Left ventricle myocardium inferior (tissue), 1 donor: ENCODE results near the gene C2CD4C. TPM values are rescaled to one million over a fixed set of nuclear protein-coding genes. Genes with fewer than 3 reads are reported as not detected.

Experiments used
- DNase-seq: peaks from one replicate; pipeline ENCODE4 v3.0.0-alpha.2; 2020
- H3K27ac ChIP-seq: fragments of 200-600 bp; replicated peaks from 2 replicates; pipeline ENCODE4 v1.8.0; 2021
- H3K27me3 ChIP-seq: fragments of 200-600 bp; 2 replicates; pipeline ENCODE4 v1.8.0; 2021; ENCODE audit warnings: low read depth
- H3K36me3 ChIP-seq: fragments of 200-600 bp; 2 replicates; pipeline ENCODE4 v1.8.0; 2021
- H3K4me1 ChIP-seq: fragments of 200-600 bp; 2 replicates; pipeline ENCODE4 v1.8.0; 2021
- H3K4me3 ChIP-seq: fragments of 200-600 bp; 2 replicates; pipeline ENCODE4 v1.8.0; 2021; ENCODE audit warnings: mild to moderate bottlenecking, moderate library complexity
- H3K9me3 ChIP-seq: fragments of 200-600 bp; replicated peaks from 2 replicates; pipeline ENCODE4 v1.8.0; 2021
- CTCF ChIP-seq: fragments of 200-600 bp; IDR thresholded peaks from 2 replicates; pipeline ENCODE4 v1.8.0; 2021; ENCODE audit warnings: antibody characterized with exemption, mild to moderate bottlenecking, borderline replicate concordance
- intact Hi-C: fragments of 100-400 bp; cut with micrococcal nuclease; formaldehyde crosslinking; loops from one replicate; pipeline ENCODE4 v1.11.0; 2022
- total RNA-seq: library from RNA; stranded (reverse); fragmentation: NEBNext Ultra II Directional; extraction: Animal tissue kit (Norgen Biotek cat#: 25700); gene quantifications from one replicate; pipeline ENCODE4 v1.2.1, GENCODE V29; 2021
- donor health status: DM: no; HTN: yes; CAD: no; lungs with severe emphysema.

The C2CD4C gene
- total RNA-seq, 1 donor from 2014 or later: 0.63 TPM

GRCh38 chr19:409516-410242, 732 bp upstream of the C2CD4C start:
- Histone ChIP-seq H3K27ac (no peak overlapping the region), H3K27me3 (peaks cover 82% of the 10 kb centered on the region), H3K9me3 (no peaks in the 10 kb centered on the region), H3K36me3 (no peaks in the 10 kb centered on the region), H3K4me1 (peaks cover 32% of the 10 kb centered on the region), H3K4me3 (peak overlapping the region; percentile 74)
- intact Hi-C loops: no loop called here
- no peak for TF ChIP-seq CTCF
- no peak for DNase-seq

DNA sequence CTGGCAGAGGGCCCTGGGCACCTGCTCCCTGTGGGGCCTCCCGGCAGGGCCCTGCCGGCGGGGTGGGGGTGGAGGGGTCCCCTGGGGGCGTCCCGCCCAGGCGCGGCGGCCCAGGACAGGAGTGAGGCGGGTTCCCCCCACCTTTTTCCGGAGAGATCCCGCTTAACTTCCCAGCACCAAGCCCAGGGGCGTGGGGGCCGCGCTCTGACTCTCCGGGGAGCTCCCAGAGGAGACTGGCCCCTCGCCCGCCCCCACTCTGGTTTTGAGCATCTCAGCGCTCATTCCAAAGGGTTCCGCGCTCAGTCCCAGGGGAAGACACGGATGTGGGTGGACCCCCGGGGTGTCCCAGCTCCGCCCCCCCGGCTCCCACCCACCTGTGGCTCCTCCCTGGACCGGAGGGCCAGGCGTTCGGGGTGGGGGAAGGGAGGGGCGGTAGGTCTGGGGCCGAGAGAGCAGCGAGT, 476 bp downstream of the C2CD4C start:
- Histone ChIP-seq H3K4me3 (peak overlapping the region; percentile 74), H3K9me3 (no peaks in the 10 kb centered on the region), H3K4me1 (peaks cover 32% of the 10 kb centered on the region), H3K27me3 (peaks cover 84% of the 10 kb centered on the region), H3K27ac (peak overlapping the region; percentile 56), H3K36me3 (no peaks in the 10 kb centered on the region)
- TF ChIP-seq CTCF: no peak
- intact Hi-C loops: no loop called here
- DNase-seq: no peak

DNA sequence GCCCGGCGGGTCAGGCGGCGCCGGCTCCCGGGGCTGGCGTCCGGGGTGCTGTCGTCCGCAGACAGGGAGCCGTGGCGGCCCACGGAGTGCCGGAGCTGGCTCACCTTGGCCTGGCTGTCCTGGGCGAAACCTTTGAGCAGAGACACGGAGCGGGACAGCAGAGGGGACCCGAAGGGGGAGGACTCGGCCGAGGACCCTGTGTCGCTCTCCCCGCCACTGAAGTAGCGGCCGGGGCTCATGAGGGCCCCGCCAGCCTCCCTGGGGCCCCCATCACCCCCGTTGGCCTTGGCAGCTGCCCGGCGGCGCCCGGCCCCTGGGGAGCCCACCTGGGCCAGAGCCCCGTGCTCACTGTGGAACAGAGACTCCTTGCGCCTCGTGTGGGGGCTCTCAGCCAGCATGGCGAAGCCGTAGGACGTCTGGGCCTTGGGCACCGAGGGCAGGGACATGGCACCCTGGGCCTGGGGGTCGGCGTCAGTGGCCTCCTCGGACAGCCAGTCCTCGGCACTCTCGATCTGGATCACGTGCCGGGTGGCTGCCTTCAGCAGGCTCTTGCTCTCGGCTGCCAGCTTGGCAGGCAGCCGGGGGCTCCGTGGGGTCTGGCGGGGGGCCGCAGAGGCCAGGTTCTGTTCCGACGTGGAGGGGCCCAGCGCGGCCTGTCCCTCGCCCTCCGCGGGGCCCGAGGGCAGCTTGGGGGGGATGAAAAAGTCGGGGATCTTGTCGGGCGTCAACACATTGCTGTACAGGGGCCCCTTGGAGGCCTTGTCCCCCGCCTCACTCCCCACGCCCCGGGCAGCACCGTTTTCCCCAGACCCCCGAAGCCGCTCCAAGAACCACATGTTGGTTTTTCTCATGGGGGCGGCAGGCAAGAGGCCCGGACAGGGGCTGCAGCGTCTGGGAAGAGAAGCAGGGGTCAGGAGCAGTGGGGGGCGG, 1.2 kb downstream of the C2CD4C start:
- H3K9me3 ChIP-seq: no peaks in the 10 kb centered on the region
- no peaks in the 10 kb centered on the region for H3K36me3 ChIP-seq
- TF ChIP-seq CTCF: no peak
- H3K4me1 ChIP-seq: peaks cover 32% of the 10 kb centered on the region
- no peak for DNase-seq
- intact Hi-C loops: no loop called here
- no peak overlapping the region for H3K27ac ChIP-seq
- H3K4me3 ChIP-seq: peak overlapping the region; percentile 74
- peaks cover 86% of the 10 kb centered on the region for H3K27me3 ChIP-seq

DNA sequence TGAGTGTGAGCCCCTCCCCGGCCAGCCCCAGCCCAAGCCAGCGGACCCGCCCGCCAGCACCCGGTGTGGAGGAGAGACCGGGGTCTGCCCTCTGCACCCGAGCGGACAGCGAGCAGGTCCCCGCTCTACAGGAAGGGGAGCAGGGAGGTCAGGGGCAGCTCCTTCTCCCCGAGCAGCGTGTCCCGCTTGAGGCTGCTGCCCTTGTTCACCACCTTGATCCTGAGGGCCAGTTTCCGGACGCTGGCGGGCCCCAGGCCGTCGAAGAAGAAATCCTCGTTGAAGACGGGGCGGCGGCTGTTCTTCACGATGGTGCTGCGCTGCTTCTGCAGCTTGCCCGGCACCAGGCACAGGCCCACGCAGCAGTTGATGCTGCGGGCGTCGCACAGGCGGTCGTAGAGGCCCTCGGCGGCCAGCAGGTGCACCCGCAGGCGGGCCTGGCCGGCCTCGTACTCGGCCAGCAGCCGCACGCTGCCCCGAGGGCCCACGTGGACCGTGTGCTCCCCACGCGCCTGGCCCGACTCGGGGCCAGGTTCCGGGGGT, 1.9 kb downstream of the C2CD4C start:
- peaks cover 86% of the 10 kb centered on the region for H3K27me3 ChIP-seq
- intact Hi-C loops: no loop called here

More for the DNA sequence above, 1.9 kb downstream of the C2CD4C start:
- Histone ChIP-seq H3K27ac (no peak overlapping the region), H3K4me3 (no peak overlapping the region), H3K4me1 (peaks cover 25% of the 10 kb centered on the region), H3K36me3 (no peaks in the 10 kb centered on the region), H3K9me3 (no peaks in the 10 kb centered on the region)
- DNase-seq: no peak
- no peak for TF ChIP-seq CTCF
